GM10847 (cell line): ENCODE measurements around the gene TIAM1.

ENCODE experiments used
- POLR2A ChIP-seq: IDR thresholded peaks from 2 replicates; pipeline ENCODE4 v1.6.1; 2011; ENCODE audit not compliant: insufficient read length; ENCODE audit errors: extremely low read depth

Gene TIAM1

GRCh38 chr21:31343680-31344480, at the start of gene TIAM1:
TSS of gene TIAM1 (minus strand) at chr21:31344261. CDS start at chr21:31266972, 77,289 bp downstream.
- no peak for TF ChIP-seq POLR2A

- TF ChIP-seq POLR2A: no peak
These were observed 43.6 kb upstream of the TIAM1 start for GRCh38 chr21:31387560-31388186.

- no peak for TF ChIP-seq POLR2A
These were observed 41.9 kb upstream of the TIAM1 start for GRCh38 chr21:31386006-31386405.

GRCh38 chr21:31383770-31384169, 39.7 kb upstream of the TIAM1 start:
- TF ChIP-seq POLR2A: no peak

- no peak for TF ChIP-seq POLR2A
These were observed 38.0 kb upstream of the TIAM1 start for GRCh38 chr21:31382060-31382459.

- TF ChIP-seq POLR2A: no peak
These were observed 32.2 kb upstream of the TIAM1 start for GRCh38 chr21:31376301-31376700.

GRCh38 chr21:31374395-31374794, 30.3 kb upstream of the TIAM1 start:
- no peak for TF ChIP-seq POLR2A

GRCh38 chr21:31372471-31372765, 28.4 kb upstream of the TIAM1 start:
- TF ChIP-seq POLR2A: no peak

GRCh38 chr21:31371715-31372470, 27.8 kb upstream of the TIAM1 start:
- no peak for TF ChIP-seq POLR2A

GRCh38 chr21:31370893-31371544, 27.0 kb upstream of the TIAM1 start:
- no peak for TF ChIP-seq POLR2A

- no peak for TF ChIP-seq POLR2A
These were observed 26.3 kb upstream of the TIAM1 start for GRCh38 chr21:31370281-31370892.

- no peak for TF ChIP-seq POLR2A
These were observed 24.3 kb upstream of the TIAM1 start for GRCh38 chr21:31368361-31368760.

GRCh38 chr21:31367801-31368200, 23.7 kb upstream of the TIAM1 start:
- TF ChIP-seq POLR2A: no peak

GRCh38 chr21:31366825-31367224, 22.8 kb upstream of the TIAM1 start:
- no peak for TF ChIP-seq POLR2A
